KMS-11 (cell line): ENCODE measurements around the gene DAB2IP.

Experiments
- H2AFZ ChIP-seq: fragments of 200-600 bp; sonication (generic); 2 replicates; pipeline ENCODE4 v1.6.1; 2016; ENCODE audit warnings: antibody characterized with exemption, mixed run types, low read depth
- H3K27ac ChIP-seq: fragments of 200-600 bp; sonication (generic); 2 replicates; pipeline ENCODE4 v1.6.1; 2016; ENCODE audit warnings: mild to moderate bottlenecking, mixed run types
- H3K27me3 ChIP-seq: fragments of 200-600 bp; sonication (generic); 2 replicates; pipeline ENCODE4 v1.6.1; 2017; ENCODE audit warnings: mild to moderate bottlenecking, low read depth, mixed run types, moderate library complexity; ENCODE audit not compliant: insufficient read depth
- H3K36me3 ChIP-seq: fragments of 200-600 bp; sonication (generic); 2 replicates; pipeline ENCODE4 v1.6.1; 2017; ENCODE audit warnings: mild to moderate bottlenecking, mixed run types; ENCODE audit not compliant: insufficient read depth
- H3K4me1 ChIP-seq: fragments of 200-600 bp; sonication (generic); 2 replicates; pipeline ENCODE4 v1.6.1; 2016; ENCODE audit warnings: mild to moderate bottlenecking, low read depth, mixed run types; ENCODE audit not compliant: poor library complexity, severe bottlenecking
- H3K4me2 ChIP-seq: fragments of 200-600 bp; sonication (generic); 2 replicates; pipeline ENCODE4 v1.7.0; 2016; ENCODE audit warnings: mild to moderate bottlenecking, mixed run types
- H3K4me3 ChIP-seq: fragments of 200-600 bp; sonication (generic); IDR thresholded peaks from 2 replicates; pipeline ENCODE4 v1.6.1; 2017; ENCODE audit warnings: low read depth, low read length, mixed read lengths; ENCODE audit not compliant: insufficient read depth
- H3K79me2 ChIP-seq: fragments of 200-600 bp; sonication (generic); 2 replicates; pipeline ENCODE4 v1.6.1; 2016; ENCODE audit warnings: low read depth, mixed run types; ENCODE audit not compliant: insufficient read depth
- H3K9ac ChIP-seq: fragments of 200-600 bp; sonication (generic); 2 replicates; pipeline ENCODE4 v1.6.1; 2016; ENCODE audit warnings: mild to moderate bottlenecking, mixed run types
- H4K20me1 ChIP-seq: fragments of 200-600 bp; sonication (generic); 2 replicates; pipeline ENCODE4 v1.6.1; 2016; ENCODE audit warnings: mild to moderate bottlenecking, mixed run types; ENCODE audit not compliant: insufficient read depth
- TF ChIP-seq, protein P1 (sequence below): fragments of 200-600 bp; sonication (generic); conservative IDR thresholded peaks from 2 replicates; pipeline ENCODE4 v1.6.1; 2017; ENCODE audit warnings: low read depth, mild to moderate bottlenecking, antibody characterized with exemption, low read length, moderate library complexity, mixed read lengths

Gene DAB2IP

DNA sequence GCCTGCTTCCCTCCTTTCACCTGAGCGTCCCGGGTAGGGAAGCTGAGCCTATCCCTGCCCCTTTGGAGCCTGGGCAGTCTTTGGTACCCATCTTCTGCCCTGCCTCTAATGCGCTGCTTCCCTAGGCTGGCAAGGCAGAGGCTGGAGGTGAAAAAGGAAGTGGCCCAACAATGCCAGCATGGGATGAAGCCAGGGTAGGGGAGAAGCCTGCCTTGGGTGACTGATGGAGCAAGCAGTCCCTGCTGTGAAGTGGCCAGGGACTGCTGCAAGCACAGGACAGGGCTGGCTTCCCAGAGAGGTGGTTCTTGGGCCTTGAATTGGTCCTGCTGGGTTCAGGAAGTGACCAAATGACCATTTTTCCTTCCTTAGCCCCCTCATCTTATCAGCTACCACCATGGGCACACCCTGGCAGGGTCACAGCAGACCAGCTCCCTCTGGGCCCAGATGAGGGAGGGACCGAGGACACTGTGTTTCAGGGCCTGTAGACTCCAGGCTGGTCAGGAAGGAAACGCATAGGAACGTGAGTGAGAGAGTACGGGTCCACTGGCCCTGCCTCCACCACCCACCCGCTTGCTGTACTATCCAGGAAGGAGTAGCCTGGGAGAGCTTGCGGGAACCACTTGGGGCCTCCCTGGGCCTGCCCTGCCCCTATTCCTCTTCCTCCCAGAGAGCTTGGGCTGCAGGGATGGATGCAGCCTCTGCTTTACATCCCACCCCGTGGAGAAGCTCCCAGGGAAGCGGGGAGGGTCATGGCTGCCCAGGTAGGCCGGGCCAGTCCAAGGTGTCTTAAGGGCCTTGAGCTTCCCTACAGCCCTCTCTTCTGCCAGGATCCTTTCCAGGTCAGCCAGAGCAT lies 102.6 kb downstream of the DAB2IP start:
- Histone ChIP-seq H3K27ac (no peak overlapping the region), H2AFZ (no peak overlapping the region), H3K4me1 (no peaks in the 10 kb centered on the region), H3K9ac (no peak overlapping the region), H3K79me2 (no peaks in the 10 kb centered on the region), H3K4me3 (no peak overlapping the region), H3K36me3 (no peaks in the 10 kb centered on the region), H3K27me3 (no peaks in the 10 kb centered on the region), H3K4me2 (no peak overlapping the region), H4K20me1 (no peaks in the 10 kb centered on the region)
- TF ChIP-seq, protein P1, sequence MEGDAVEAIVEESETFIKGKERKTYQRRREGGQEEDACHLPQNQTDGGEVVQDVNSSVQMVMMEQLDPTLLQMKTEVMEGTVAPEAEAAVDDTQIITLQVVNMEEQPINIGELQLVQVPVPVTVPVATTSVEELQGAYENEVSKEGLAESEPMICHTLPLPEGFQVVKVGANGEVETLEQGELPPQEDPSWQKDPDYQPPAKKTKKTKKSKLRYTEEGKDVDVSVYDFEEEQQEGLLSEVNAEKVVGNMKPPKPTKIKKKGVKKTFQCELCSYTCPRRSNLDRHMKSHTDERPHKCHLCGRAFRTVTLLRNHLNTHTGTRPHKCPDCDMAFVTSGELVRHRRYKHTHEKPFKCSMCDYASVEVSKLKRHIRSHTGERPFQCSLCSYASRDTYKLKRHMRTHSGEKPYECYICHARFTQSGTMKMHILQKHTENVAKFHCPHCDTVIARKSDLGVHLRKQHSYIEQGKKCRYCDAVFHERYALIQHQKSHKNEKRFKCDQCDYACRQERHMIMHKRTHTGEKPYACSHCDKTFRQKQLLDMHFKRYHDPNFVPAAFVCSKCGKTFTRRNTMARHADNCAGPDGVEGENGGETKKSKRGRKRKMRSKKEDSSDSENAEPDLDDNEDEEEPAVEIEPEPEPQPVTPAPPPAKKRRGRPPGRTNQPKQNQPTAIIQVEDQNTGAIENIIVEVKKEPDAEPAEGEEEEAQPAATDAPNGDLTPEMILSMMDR, result no peak

DNA sequence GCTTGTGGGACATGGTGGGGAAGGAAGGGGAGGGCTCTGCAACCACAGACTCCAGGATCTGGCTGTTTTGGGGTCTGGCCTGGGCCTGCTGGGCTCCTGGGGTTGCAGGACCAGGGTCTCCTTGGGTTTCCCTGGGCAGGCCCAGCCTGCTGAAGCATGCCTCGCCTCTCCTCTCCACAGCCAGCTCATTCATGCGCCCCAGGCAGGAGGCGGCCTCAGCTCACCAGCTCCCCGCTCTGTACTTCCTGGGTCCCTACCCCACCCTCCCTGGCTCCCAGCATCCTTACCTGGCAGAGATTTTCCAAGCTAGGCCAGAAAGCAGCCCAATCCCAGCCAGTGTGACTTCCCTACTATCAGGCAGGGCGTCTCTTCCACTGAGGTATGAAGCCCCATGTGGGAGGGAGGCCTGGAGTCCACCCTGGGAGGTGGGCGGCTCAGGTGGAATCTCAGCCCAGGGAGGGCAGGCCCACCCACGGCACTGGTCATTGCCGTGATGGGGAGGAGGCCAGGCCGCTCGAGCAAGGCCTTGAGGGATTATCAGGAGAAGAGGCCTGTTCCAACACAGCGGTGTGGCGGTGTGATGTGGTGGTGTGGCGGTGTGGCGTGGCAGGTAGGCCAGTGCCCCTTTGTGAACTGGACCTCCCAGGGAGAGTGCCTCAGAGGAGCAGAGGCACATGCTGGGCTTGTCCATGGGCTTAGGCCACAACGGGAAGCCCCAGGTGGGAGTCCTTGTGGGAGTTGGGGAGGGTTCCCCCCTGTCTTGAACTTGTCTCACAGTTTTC lies 103.4 kb downstream of the DAB2IP start:
- Histone ChIP-seq H3K4me3 (no peak overlapping the region), H3K9ac (no peak overlapping the region), H3K36me3 (no peaks in the 10 kb centered on the region), H4K20me1 (no peaks in the 10 kb centered on the region), H2AFZ (no peak overlapping the region), H3K4me2 (no peak overlapping the region), H3K27ac (no peak overlapping the region), H3K27me3 (no peaks in the 10 kb centered on the region), H3K79me2 (no peaks in the 10 kb centered on the region), H3K4me1 (no peaks in the 10 kb centered on the region)
- TF ChIP-seq, protein P1, result no peak

DNA sequence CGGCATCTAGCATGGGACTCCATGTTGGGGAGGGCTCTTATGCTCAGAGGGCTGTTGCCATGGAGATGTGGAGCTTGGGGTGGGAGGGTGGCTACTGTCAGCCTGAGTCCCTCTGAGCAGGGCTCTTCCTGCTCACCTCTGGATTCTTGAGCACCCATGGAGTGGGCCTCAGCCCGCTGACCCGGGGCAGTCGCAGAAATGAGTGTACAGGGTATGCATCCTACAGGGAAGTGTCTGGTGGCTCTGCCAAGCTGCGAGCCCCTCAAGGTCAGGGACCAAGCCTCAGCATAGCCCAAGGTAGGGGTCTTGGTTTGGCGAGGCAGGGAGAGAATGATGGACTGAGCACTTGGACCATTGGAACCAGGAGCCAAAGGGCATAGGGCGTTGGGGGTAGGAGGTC lies 104.1 kb downstream of the DAB2IP start:
- H3K36me3 ChIP-seq, result no peaks in the 10 kb centered on the region
- H3K4me3 ChIP-seq, result no peak overlapping the region
- no peak overlapping the region for H3K9ac ChIP-seq
- H4K20me1 ChIP-seq, result no peaks in the 10 kb centered on the region
- H3K27me3 ChIP-seq, result no peaks in the 10 kb centered on the region
- no peak overlapping the region for H3K27ac ChIP-seq
- no peak overlapping the region for H2AFZ ChIP-seq
- no peak overlapping the region for H3K4me2 ChIP-seq
- TF ChIP-seq, protein P1, result no peak
- H3K79me2 ChIP-seq, result no peaks in the 10 kb centered on the region
- no peaks in the 10 kb centered on the region for H3K4me1 ChIP-seq

DNA sequence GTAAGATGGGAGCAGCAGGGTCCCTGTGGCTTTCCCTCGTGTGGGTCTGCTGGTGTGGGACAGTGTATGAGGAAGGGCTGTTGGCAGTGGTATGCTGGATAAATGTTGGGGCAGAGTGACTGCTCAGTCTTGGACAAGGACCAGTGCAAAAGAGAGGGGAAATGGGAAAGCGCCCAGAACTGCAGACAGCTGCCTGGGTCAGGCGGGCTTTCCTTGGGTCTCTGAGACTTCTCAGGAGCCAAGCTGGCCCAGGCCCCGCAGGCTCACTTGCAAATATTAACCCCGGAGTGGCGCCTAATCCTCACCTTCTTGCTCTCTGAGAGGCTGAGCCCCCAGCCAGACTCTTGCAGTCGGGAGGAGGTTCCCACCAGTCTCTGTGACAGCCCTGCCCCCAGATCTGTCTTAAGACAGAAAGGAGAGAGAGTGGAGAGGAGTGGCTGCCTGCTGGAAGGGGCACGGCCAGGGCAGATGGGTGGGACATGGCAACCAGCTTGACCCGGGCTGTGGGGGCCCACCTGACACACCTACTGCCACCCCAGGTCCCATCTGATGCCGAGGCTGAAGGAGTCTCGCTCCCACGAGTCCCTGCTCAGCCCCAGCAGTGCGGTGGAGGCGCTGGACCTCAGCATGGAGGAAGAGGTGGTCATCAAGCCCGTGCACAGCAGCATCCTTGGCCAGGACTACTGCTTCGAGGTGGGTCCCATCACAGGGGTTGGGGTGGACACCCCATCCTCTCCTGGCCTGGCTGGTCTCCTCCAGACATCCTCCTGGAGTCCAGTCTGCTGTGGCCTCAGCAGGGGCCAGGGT lies 105.2 kb downstream of the DAB2IP start:
- Histone ChIP-seq H2AFZ (no peak overlapping the region), H4K20me1 (no peaks in the 10 kb centered on the region), H3K79me2 (no peaks in the 10 kb centered on the region), H3K27ac (no peak overlapping the region), H3K9ac (no peak overlapping the region), H3K4me2 (no peak overlapping the region), H3K4me1 (no peaks in the 10 kb centered on the region), H3K27me3 (no peaks in the 10 kb centered on the region), H3K4me3 (no peak overlapping the region), H3K36me3 (no peaks in the 10 kb centered on the region)
- TF ChIP-seq, protein P1, result no peak
